Measurements from ENCODE around the gene TNRC6B.

DNA sequence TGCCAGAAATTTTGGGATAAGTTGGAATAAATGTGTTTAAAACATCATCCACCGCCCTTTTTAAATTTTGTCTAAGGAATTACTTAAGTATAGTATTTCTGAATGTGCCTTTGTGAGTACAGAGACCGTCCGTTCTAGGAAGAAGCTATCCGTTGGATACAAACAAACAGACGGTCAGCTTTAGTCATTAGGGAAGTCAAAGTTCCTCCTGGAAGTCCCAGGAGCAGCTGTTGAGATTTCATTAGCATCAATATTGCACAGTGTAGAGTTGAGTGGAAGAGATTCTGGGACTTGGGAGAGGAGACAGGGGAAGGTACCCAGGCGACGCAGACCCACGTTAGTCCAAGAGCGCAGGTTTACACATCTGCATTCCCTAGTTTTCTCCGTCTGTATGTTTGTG, 152.9 kb downstream of the TNRC6B start:
- TF ChIP-seq, protein P1, sequence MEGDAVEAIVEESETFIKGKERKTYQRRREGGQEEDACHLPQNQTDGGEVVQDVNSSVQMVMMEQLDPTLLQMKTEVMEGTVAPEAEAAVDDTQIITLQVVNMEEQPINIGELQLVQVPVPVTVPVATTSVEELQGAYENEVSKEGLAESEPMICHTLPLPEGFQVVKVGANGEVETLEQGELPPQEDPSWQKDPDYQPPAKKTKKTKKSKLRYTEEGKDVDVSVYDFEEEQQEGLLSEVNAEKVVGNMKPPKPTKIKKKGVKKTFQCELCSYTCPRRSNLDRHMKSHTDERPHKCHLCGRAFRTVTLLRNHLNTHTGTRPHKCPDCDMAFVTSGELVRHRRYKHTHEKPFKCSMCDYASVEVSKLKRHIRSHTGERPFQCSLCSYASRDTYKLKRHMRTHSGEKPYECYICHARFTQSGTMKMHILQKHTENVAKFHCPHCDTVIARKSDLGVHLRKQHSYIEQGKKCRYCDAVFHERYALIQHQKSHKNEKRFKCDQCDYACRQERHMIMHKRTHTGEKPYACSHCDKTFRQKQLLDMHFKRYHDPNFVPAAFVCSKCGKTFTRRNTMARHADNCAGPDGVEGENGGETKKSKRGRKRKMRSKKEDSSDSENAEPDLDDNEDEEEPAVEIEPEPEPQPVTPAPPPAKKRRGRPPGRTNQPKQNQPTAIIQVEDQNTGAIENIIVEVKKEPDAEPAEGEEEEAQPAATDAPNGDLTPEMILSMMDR (conservative IDR thresholded peaks at IDR 0.05; ENCODE audit: low read depth, low read length): no peak
- no peak for TF ChIP-seq EZH2 (IDR thresholded peaks at IDR 0.05; ENCODE audit: borderline replicate concordance, low read depth, low read length, poor library complexity, severe bottlenecking)
